GM23338 (cell line): ENCODE measurements around the gene RNASE3. TPM values are rescaled to one million over a fixed set of nuclear protein-coding genes. Genes with fewer than 3 reads are reported as not detected.

Experiments used
- ATAC-seq: fragments of 200-7000 bp; cut with Tn5 transposase; 3 replicates; pipeline ENCODE4 v1.9.1; 2020
- DNase-seq: peaks from one replicate; pipeline ENCODE4 v3.0.0-alpha.2; 2015; ENCODE audit warnings: low spot score
- H2AFZ ChIP-seq: fragments of 200-600 bp; sonication (generic); 2 replicates; pipeline ENCODE4 v1.8.0; 2016; ENCODE audit warnings: antibody characterized with exemption, mild to moderate bottlenecking, moderate library complexity
- H3F3A ChIP-seq: fragments of 200-600 bp; sonication (generic); replicated peaks from 2 replicates; pipeline ENCODE4 v1.8.0; 2017; ENCODE audit warnings: antibody characterized with exemption, mixed run types, low read depth
- H3K27ac ChIP-seq: fragments of 200-600 bp; sonication (generic); 2 replicates; pipeline ENCODE4 v1.6.1; 2016; ENCODE audit warnings: low read depth
- H3K27me3 ChIP-seq: fragments of 200-600 bp; sonication (generic); 2 replicates; pipeline ENCODE4 v1.8.0; 2016; ENCODE audit warnings: mild to moderate bottlenecking, mixed run types, moderate library complexity; ENCODE audit not compliant: insufficient read depth
- H3K36me3 ChIP-seq: fragments of 200-600 bp; sonication (generic); 2 replicates; pipeline ENCODE4 v1.8.0; 2016; ENCODE audit warnings: mild to moderate bottlenecking; ENCODE audit not compliant: insufficient read depth
- H3K4me1 ChIP-seq: fragments of 200-600 bp; sonication (generic); 2 replicates; pipeline ENCODE4 v1.8.0; 2016; ENCODE audit warnings: mild to moderate bottlenecking, moderate library complexity; ENCODE audit not compliant: insufficient read depth
- H3K4me2 ChIP-seq: fragments of 200-600 bp; sonication (generic); 2 replicates; pipeline ENCODE4 v1.7.1; 2017; ENCODE audit warnings: mixed run types
- H3K4me3 ChIP-seq: fragments of 200-600 bp; sonication (generic); 2 replicates; pipeline ENCODE4 v1.6.1; 2016; ENCODE audit warnings: mixed run types
- H3K79me2 ChIP-seq: fragments of 200-600 bp; sonication (generic); replicated peaks from 2 replicates; pipeline ENCODE4 v1.8.0; 2017; ENCODE audit warnings: mild to moderate bottlenecking; ENCODE audit not compliant: insufficient read depth
- H3K9me2 ChIP-seq: fragments of 200-600 bp; sonication (generic); 2 replicates; pipeline ENCODE4 v1.8.0; 2017; ENCODE audit not compliant: insufficient read depth
- H4K20me1 ChIP-seq: fragments of 200-600 bp; sonication (generic); replicated peaks from 2 replicates; pipeline ENCODE4 v1.8.0; 2017; ENCODE audit warnings: mild to moderate bottlenecking; ENCODE audit not compliant: insufficient read depth
- H3K27ac Mint-ChIP-seq: 2 replicates; pipeline ENCODE4 v1.8.0; 2020; ENCODE audit warnings: inconsistent platforms, mild to moderate bottlenecking, moderate library complexity, mixed read lengths
- H3K27me3 Mint-ChIP-seq: 3 replicates; pipeline ENCODE4 v1.8.0; 2022; ENCODE audit warnings: low read depth, mild to moderate bottlenecking, moderate library complexity, mixed read lengths, inconsistent platforms; ENCODE audit not compliant: insufficient read depth, poor library complexity
- H3K36me3 Mint-ChIP-seq: 3 replicates; pipeline ENCODE4 v1.8.0; 2021; ENCODE audit warnings: low read depth, mild to moderate bottlenecking, inconsistent platforms, moderate library complexity, mixed read lengths
- H3K4me1 Mint-ChIP-seq: 3 replicates; pipeline ENCODE4 v1.8.0; 2020; ENCODE audit warnings: mild to moderate bottlenecking, inconsistent platforms, mixed read lengths
- H3K4me3 Mint-ChIP-seq: 3 replicates; pipeline ENCODE4 v1.8.0; 2021; ENCODE audit warnings: moderate library complexity, mild to moderate bottlenecking, inconsistent platforms, mixed read lengths
- H3K9me3 Mint-ChIP-seq: 3 replicates; pipeline ENCODE4 v1.8.0; 2020; ENCODE audit warnings: moderate library complexity, mild to moderate bottlenecking, inconsistent platforms, mixed read lengths
- CREB1 ChIP-seq: fragments of 250-450 bp; sonication (Bioruptor Pico); IDR thresholded peaks from 2 replicates; pipeline ENCODE4 v1.5.0; 2020; ENCODE audit warnings: low read depth, mild to moderate bottlenecking, moderate library complexity
- EZH2 ChIP-seq: fragments of 200-600 bp; sonication (generic); IDR thresholded peaks from one replicate; pipeline ENCODE4 v1.8.0; 2017; ENCODE audit warnings: antibody characterized with exemption, mild to moderate bottlenecking, low read depth; ENCODE audit not compliant: unreplicated experiment
- EZH2phosphoT487 ChIP-seq: fragments of 200-600 bp; sonication (generic); IDR thresholded peaks from one replicate; pipeline ENCODE4 v1.8.1; 2018; ENCODE audit warnings: antibody characterized with exemption; ENCODE audit not compliant: unreplicated experiment
- JUNB ChIP-seq: IDR thresholded peaks from one replicate; pipeline ENCODE4 v1.6.1; 2016; ENCODE audit warnings: antibody characterized with exemption; ENCODE audit not compliant: unreplicated experiment
- NANOG ChIP-seq: IDR thresholded peaks from 2 replicates; pipeline ENCODE4 v1.6.1; 2016; ENCODE audit warnings: antibody characterized with exemption, borderline replicate concordance
- POLR2AphosphoS5 ChIP-seq: IDR thresholded peaks from 2 replicates; pipeline ENCODE4 v1.6.1; 2016; ENCODE audit warnings: antibody characterized with exemption, low read depth
- STAT1 ChIP-seq: IDR thresholded peaks from one replicate; pipeline ENCODE4 v1.6.1; 2016; ENCODE audit warnings: antibody characterized with exemption; ENCODE audit not compliant: unreplicated experiment
- ZNF114 ChIP-seq: fragments of 250-450 bp; sonication (Bioruptor Pico); IDR thresholded peaks from 2 replicates; pipeline ENCODE4 v1.5.0; 2020; ENCODE audit warnings: mild to moderate bottlenecking, moderate library complexity
- ZNF331 ChIP-seq: fragments of 250-450 bp; sonication (Bioruptor Pico); IDR thresholded peaks from 2 replicates; pipeline ENCODE4 v1.5.0; 2020; ENCODE audit warnings: low read depth, mild to moderate bottlenecking, moderate library complexity
- polyA plus RNA-seq: library from polyadenylated mRNA; unstranded; fragments of >200 nt; fragmentation: Nextera tagmentation; extraction: Ambion mirVana; gene quantifications from 2 replicates; pipeline ENCODE4 v1.2.1, GENCODE V29; 2016
- total RNA-seq: library from RNA; depleted of rRNA; stranded (reverse); fragments of >200 nt; shearing (Covaris generic); gene quantifications from 2 replicates; pipeline ENCODE4 v1.2.3, GENCODE V29; 2014
- TF ChIP-seq, protein P1 (sequence below): IDR thresholded peaks from 2 replicates; pipeline ENCODE4 v1.6.1; 2016; ENCODE audit warnings: antibody characterized with exemption
- TF ChIP-seq, protein P2 (sequence below), 2 experiments: fragments of 200-600 bp in 1 of 2; sonication (generic) in 1 of 2; conservative IDR thresholded peaks; 2 replicates each; pipeline versions ENCODE4 v1.5.1 to v1.6.1; 2016 to 2017; ENCODE audit warnings: antibody characterized with exemption in 2 of 2, low read depth in 2 of 2, mild to moderate bottlenecking in 2 of 2, moderate library complexity in 1 of 2
- TF ChIP-seq, protein P3 (sequence below): IDR thresholded peaks from one replicate; pipeline ENCODE4 v1.6.1; 2018; ENCODE audit warnings: antibody characterized with exemption; ENCODE audit not compliant: unreplicated experiment

Gene RNASE3
- total and polyA plus RNA-seq, 2 experiments from 2014 or later: not detected

DNA sequence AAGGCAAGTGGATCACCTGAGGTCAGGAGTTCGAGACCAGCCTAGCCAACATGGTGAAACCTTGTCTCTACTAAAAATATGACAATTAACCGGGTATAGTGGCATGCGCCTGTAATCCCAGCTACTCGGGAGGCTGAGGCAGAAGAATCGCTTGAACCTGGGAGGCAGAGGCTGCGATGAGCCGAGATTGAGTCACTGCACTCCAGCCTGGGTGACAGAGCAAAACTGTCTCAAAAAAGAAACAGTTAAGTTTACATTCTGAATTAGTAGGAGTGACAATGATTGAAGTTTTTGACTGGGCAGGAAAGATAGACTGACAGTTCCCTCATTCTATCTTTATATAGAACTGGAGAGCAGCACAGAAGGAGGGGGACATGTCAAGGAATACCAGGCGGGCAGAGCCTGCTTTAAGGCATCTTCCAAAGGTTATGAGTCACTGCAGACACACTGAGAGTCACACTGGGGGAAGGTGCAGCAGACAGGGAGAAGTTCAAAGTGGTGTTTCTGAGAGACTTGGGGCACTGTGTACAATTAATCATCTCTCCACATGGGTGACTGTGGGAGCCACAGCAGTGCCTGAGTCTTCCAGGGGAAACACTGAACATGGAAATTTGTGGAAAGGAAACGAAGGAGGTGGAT lies 42.8 kb upstream of the RNASE3 start:
- Mint-ChIP-seq H3K27ac (peak overlapping the region; percentile 60; the same call in 1 of the 2 replicates), H3K4me3 (no peak overlapping the region; the same call in 2 of the 3 replicates), H3K36me3 (no peaks in the 10 kb centered on the region), H3K27me3 (no peaks in the 10 kb centered on the region), H3K9me3 (no peaks in the 10 kb centered on the region), H3K4me1 (peaks cover 19% of the 10 kb centered on the region)
- no peak overlapping the region for H3K27ac ChIP-seq
- peak overlapping the region; percentile 90; the same call in 1 of the 2 replicates for H2AFZ ChIP-seq
- no peaks in the 10 kb centered on the region for H3F3A ChIP-seq
- H3K4me2 ChIP-seq: no peak overlapping the region
- no peak for TF ChIP-seq NANOG
- no peak for TF ChIP-seq EZH2
- TF ChIP-seq, protein P1, sequence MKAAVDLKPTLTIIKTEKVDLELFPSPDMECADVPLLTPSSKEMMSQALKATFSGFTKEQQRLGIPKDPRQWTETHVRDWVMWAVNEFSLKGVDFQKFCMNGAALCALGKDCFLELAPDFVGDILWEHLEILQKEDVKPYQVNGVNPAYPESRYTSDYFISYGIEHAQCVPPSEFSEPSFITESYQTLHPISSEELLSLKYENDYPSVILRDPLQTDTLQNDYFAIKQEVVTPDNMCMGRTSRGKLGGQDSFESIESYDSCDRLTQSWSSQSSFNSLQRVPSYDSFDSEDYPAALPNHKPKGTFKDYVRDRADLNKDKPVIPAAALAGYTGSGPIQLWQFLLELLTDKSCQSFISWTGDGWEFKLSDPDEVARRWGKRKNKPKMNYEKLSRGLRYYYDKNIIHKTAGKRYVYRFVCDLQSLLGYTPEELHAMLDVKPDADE: no peak
- no peak for TF ChIP-seq STAT1
- TF ChIP-seq, protein P2, sequence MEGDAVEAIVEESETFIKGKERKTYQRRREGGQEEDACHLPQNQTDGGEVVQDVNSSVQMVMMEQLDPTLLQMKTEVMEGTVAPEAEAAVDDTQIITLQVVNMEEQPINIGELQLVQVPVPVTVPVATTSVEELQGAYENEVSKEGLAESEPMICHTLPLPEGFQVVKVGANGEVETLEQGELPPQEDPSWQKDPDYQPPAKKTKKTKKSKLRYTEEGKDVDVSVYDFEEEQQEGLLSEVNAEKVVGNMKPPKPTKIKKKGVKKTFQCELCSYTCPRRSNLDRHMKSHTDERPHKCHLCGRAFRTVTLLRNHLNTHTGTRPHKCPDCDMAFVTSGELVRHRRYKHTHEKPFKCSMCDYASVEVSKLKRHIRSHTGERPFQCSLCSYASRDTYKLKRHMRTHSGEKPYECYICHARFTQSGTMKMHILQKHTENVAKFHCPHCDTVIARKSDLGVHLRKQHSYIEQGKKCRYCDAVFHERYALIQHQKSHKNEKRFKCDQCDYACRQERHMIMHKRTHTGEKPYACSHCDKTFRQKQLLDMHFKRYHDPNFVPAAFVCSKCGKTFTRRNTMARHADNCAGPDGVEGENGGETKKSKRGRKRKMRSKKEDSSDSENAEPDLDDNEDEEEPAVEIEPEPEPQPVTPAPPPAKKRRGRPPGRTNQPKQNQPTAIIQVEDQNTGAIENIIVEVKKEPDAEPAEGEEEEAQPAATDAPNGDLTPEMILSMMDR (conservative IDR thresholded peaks at IDR 0.05; ENCODE audit: low read depth in 2 of 2): no peak
- no peak for TF ChIP-seq JUNB
- no peak for TF ChIP-seq POLR2AphosphoS5
- no peaks in the 10 kb centered on the region for H3K27me3 ChIP-seq
- DNase-seq: no peak
- no peak overlapping the region for H3K4me3 ChIP-seq
- H4K20me1 ChIP-seq: no peaks in the 10 kb centered on the region
- H3K79me2 ChIP-seq: no peaks in the 10 kb centered on the region
- peaks cover 7% of the 10 kb centered on the region; the same call in 1 of the 2 replicates for H3K4me1 ChIP-seq
- H3K36me3 ChIP-seq: no peaks in the 10 kb centered on the region
- peak; percentile 46 for ATAC-seq
- 0 out of 2 replicates have a peak, but pooled peaks cover 3% of the 10 kb centered on the region for H3K9me2 ChIP-seq

DNA sequence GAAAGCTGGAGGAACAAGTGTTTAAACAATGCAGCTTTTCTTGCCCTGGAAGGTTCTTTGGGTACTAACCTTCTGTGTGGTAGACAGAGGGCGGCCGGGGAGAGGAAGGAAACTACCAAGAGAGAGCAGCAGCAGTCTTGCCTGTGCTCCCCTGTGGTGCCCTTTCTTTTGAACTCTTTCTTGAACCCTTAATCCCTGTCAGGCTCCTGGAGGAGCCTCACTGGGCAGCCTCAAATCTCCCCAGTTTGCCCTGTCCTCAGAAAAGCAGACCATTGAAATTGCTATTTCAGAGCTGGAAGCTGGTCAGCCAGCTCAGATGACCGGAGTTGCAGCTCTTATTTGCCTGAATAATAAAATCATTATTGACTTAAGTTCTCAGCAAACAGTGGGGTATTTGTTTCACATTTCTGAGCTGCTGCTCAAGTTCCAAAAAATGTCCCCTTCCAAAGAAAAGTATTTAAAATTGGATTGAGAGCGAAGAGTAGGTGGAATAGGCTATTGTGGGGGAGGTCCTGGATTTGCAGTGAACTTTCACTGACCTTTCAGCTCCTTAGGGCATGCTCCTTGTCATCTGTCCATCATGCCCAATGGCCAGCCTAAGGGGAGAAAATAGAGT lies 42.1 kb upstream of the RNASE3 start:
- Histone ChIP-seq H3K4me2 (no peak overlapping the region), H3K79me2 (no peaks in the 10 kb centered on the region), H4K20me1 (no peaks in the 10 kb centered on the region), H3K4me3 (no peak overlapping the region), H3K9me2 (0 out of 2 replicates have a peak, but pooled peaks cover 3% of the 10 kb centered on the region), H3K4me1 (peaks cover 7% of the 10 kb centered on the region; the same call in 1 of the 2 replicates), H3K36me3 (no peaks in the 10 kb centered on the region), H3F3A (no peaks in the 10 kb centered on the region), H3K27ac (no peak overlapping the region), H2AFZ (peak overlapping the region; percentile 90; the same call in 1 of the 2 replicates), H3K27me3 (no peaks in the 10 kb centered on the region)
- peak; percentile 96 for ATAC-seq
- Mint-ChIP-seq H3K27me3 (no peaks in the 10 kb centered on the region), H3K36me3 (no peaks in the 10 kb centered on the region), H3K27ac (no peak overlapping the region; the same call in 1 of the 2 replicates), H3K4me3 (no peak overlapping the region), H3K4me1 (peaks cover 19% of the 10 kb centered on the region), H3K9me3 (no peaks in the 10 kb centered on the region)
- TF ChIP-seq POLR2AphosphoS5: no peak
- TF ChIP-seq NANOG: no peak
- TF ChIP-seq EZH2phosphoT487: no peak
- TF ChIP-seq ZNF331 (CRISPR knock-in tag): no peak
- no peak for TF ChIP-seq CREB1 (CRISPR knock-in tag)
- TF ChIP-seq, protein P3, sequence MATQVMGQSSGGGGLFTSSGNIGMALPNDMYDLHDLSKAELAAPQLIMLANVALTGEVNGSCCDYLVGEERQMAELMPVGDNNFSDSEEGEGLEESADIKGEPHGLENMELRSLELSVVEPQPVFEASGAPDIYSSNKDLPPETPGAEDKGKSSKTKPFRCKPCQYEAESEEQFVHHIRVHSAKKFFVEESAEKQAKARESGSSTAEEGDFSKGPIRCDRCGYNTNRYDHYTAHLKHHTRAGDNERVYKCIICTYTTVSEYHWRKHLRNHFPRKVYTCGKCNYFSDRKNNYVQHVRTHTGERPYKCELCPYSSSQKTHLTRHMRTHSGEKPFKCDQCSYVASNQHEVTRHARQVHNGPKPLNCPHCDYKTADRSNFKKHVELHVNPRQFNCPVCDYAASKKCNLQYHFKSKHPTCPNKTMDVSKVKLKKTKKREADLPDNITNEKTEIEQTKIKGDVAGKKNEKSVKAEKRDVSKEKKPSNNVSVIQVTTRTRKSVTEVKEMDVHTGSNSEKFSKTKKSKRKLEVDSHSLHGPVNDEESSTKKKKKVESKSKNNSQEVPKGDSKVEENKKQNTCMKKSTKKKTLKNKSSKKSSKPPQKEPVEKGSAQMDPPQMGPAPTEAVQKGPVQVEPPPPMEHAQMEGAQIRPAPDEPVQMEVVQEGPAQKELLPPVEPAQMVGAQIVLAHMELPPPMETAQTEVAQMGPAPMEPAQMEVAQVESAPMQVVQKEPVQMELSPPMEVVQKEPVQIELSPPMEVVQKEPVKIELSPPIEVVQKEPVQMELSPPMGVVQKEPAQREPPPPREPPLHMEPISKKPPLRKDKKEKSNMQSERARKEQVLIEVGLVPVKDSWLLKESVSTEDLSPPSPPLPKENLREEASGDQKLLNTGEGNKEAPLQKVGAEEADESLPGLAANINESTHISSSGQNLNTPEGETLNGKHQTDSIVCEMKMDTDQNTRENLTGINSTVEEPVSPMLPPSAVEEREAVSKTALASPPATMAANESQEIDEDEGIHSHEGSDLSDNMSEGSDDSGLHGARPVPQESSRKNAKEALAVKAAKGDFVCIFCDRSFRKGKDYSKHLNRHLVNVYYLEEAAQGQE: no peak
- TF ChIP-seq EZH2: no peak
- TF ChIP-seq STAT1: no peak
- TF ChIP-seq ZNF114 (CRISPR knock-in tag): no peak
- DNase-seq: no peak
